Measurements from ENCODE around the gene TMEM220.

DNA sequence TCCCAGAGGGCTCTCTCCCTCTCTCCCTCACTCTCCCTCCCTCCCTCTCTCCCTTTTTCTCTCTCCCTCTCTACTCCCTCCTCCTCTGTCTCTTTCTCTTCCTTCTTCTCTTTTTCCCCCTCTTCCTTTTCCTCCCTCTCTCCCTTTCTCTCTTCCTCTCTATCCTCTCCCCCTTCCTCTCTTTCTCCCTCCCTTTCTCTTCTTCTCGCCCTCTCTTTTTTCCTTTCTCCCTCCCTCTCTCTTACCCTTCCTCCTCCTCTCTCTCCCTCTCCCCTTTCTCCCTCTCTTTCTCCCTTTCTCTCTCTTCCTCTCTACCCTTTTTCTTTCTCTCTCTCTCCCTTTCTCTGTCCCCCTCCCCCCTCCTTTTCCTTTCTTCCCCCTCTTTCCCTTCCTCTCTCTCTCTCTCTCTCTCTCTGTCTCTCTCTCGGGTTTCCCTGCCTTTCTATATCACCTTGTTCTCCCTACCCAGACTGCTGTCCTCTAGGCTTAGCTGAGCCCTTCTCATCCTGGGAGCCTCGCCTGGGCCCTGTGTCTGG lies 25.8 kb upstream of the TMEM220 start:
- TF ChIP-seq, protein P1, sequence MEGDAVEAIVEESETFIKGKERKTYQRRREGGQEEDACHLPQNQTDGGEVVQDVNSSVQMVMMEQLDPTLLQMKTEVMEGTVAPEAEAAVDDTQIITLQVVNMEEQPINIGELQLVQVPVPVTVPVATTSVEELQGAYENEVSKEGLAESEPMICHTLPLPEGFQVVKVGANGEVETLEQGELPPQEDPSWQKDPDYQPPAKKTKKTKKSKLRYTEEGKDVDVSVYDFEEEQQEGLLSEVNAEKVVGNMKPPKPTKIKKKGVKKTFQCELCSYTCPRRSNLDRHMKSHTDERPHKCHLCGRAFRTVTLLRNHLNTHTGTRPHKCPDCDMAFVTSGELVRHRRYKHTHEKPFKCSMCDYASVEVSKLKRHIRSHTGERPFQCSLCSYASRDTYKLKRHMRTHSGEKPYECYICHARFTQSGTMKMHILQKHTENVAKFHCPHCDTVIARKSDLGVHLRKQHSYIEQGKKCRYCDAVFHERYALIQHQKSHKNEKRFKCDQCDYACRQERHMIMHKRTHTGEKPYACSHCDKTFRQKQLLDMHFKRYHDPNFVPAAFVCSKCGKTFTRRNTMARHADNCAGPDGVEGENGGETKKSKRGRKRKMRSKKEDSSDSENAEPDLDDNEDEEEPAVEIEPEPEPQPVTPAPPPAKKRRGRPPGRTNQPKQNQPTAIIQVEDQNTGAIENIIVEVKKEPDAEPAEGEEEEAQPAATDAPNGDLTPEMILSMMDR (IDR thresholded peaks at IDR 0.05), result no peak
- TF ChIP-seq ZFX (IDR thresholded peaks at IDR 0.05; ENCODE audit: borderline replicate concordance), result no peak
